HEK293 (cell line): ENCODE measurements around the gene POGLUT2.

ENCODE experiments used
- KLF8 ChIP-seq: fragments of 450-650 bp; formaldehyde crosslinking; IDR thresholded peaks from 2 replicates; pipeline ENCODE4 v1.5.1; 2016; ENCODE audit warnings: missing biosample characterization, missing genetic modification characterization
- MZF1 ChIP-seq: fragments of 450-650 bp; formaldehyde crosslinking; IDR thresholded peaks from 2 replicates; pipeline ENCODE4 v1.5.1; 2017; ENCODE audit warnings: missing biosample characterization, missing genetic modification characterization, borderline replicate concordance
- OSR2 ChIP-seq: fragments of 450-650 bp; formaldehyde crosslinking; IDR thresholded peaks from 2 replicates; pipeline ENCODE4 v1.5.1; 2016; ENCODE audit warnings: missing biosample characterization, missing genetic modification characterization
- PRDM1 ChIP-seq: fragments of 450-650 bp; formaldehyde crosslinking; IDR thresholded peaks from 2 replicates; pipeline ENCODE4; 2016; ENCODE audit warnings: missing biosample characterization, missing genetic modification characterization
- RBAK ChIP-seq: fragments of 450-650 bp; formaldehyde crosslinking; IDR thresholded peaks from 2 replicates; pipeline ENCODE4 v1.5.1; 2016; ENCODE audit warnings: missing biosample characterization, missing genetic modification characterization
- SCRT1 ChIP-seq: fragments of 450-650 bp; formaldehyde crosslinking; IDR thresholded peaks from 2 replicates; pipeline ENCODE4 v1.5.1; 2016; ENCODE audit warnings: missing biosample characterization, missing genetic modification characterization, borderline replicate concordance
- SETDB1 ChIP-seq: IDR thresholded peaks from one replicate; pipeline ENCODE4 v1.6.1; 2017; ENCODE audit warnings: mild to moderate bottlenecking, low read length, moderate library complexity, mixed read lengths; ENCODE audit not compliant: insufficient read length
- WT1 ChIP-seq: fragments of 450-650 bp; formaldehyde crosslinking; IDR thresholded peaks from 2 replicates; pipeline ENCODE4 v1.5.1; 2016; ENCODE audit warnings: missing biosample characterization, missing genetic modification characterization
- ZIC2 ChIP-seq: fragments of 450-650 bp; formaldehyde crosslinking; IDR thresholded peaks from 2 replicates; pipeline ENCODE4 v1.5.1; 2016; ENCODE audit warnings: missing biosample characterization, missing genetic modification characterization
- ZNF146 ChIP-seq: fragments of 450-650 bp; formaldehyde crosslinking; IDR thresholded peaks from 2 replicates; pipeline ENCODE4 v1.5.1; 2016; ENCODE audit warnings: missing biosample characterization, missing genetic modification characterization
- ZNF169 ChIP-seq: fragments of 450-650 bp; formaldehyde crosslinking; IDR thresholded peaks from 2 replicates; pipeline ENCODE4 v1.5.1; 2016; ENCODE audit warnings: missing biosample characterization, missing genetic modification characterization
- ZNF223 ChIP-seq: fragments of 450-650 bp; formaldehyde crosslinking; IDR thresholded peaks from 2 replicates; pipeline ENCODE4 v1.5.1; 2016; ENCODE audit warnings: missing biosample characterization, missing genetic modification characterization
- ZNF274 ChIP-seq, 2 experiments: fragments of 200-500 bp in 1 of 2; fragments of 450-650 bp in 1 of 2; sonication (Bioruptor generic) in 1 of 2; formaldehyde crosslinking in 1 of 2; IDR thresholded peaks; 2 replicates each; pipeline versions ENCODE4 v1.5.1 to v1.6.1; 2014 to 2016; ENCODE audit warnings: borderline replicate concordance in 1 of 2, inconsistent platforms in 1 of 2, low read length in 1 of 2, missing biosample characterization in 1 of 2, missing genetic modification characterization in 1 of 2
- ZNF324 ChIP-seq: fragments of 450-650 bp; formaldehyde crosslinking; IDR thresholded peaks from 2 replicates; pipeline ENCODE4 v1.5.1; 2016; ENCODE audit warnings: missing biosample characterization, missing genetic modification characterization
- ZNF416 ChIP-seq: fragments of 450-650 bp; formaldehyde crosslinking; IDR thresholded peaks from 2 replicates; pipeline ENCODE4 v1.5.1; 2016; ENCODE audit warnings: missing biosample characterization, missing genetic modification characterization
- ZNF501 ChIP-seq: fragments of 450-650 bp; formaldehyde crosslinking; IDR thresholded peaks from 2 replicates; pipeline ENCODE4 v1.5.1; 2016; ENCODE audit warnings: missing biosample characterization, missing genetic modification characterization
- ZNF791 ChIP-seq: fragments of 450-650 bp; formaldehyde crosslinking; IDR thresholded peaks from 2 replicates; pipeline ENCODE4 v1.5.1; 2016; ENCODE audit warnings: missing biosample characterization, missing genetic modification characterization
- ZSCAN23 ChIP-seq: fragments of 450-650 bp; formaldehyde crosslinking; IDR thresholded peaks from 2 replicates; pipeline ENCODE4 v1.5.1; 2016; ENCODE audit warnings: missing biosample characterization, missing genetic modification characterization
- TF ChIP-seq, protein P1 (sequence below): fragments of 450-650 bp; formaldehyde crosslinking; IDR thresholded peaks from 2 replicates; pipeline ENCODE4 v1.5.1; 2016; ENCODE audit warnings: missing biosample characterization, missing genetic modification characterization
- TF ChIP-seq, protein P2 (sequence below): fragments of 450-650 bp; formaldehyde crosslinking; IDR thresholded peaks from 2 replicates; pipeline ENCODE4 v1.5.1; 2017; ENCODE audit warnings: missing biosample characterization, mild to moderate bottlenecking, missing genetic modification characterization, moderate library complexity
- TF ChIP-seq, protein P3 (sequence below): fragments of 450-650 bp; formaldehyde crosslinking; IDR thresholded peaks from 2 replicates; pipeline ENCODE4 v1.5.1; 2017; ENCODE audit warnings: missing biosample characterization, missing genetic modification characterization
- TF ChIP-seq, protein P4 (sequence below): fragments of 450-650 bp; formaldehyde crosslinking; IDR thresholded peaks from 2 replicates; pipeline ENCODE4 v1.5.1; 2016; ENCODE audit warnings: missing biosample characterization, missing genetic modification characterization
- TF ChIP-seq, protein P5 (sequence below): fragments of 450-650 bp; IDR thresholded peaks from 2 replicates; pipeline ENCODE4 v1.5.1; 2018; ENCODE audit warnings: missing biosample characterization, mild to moderate bottlenecking, missing genetic modification characterization
- TF ChIP-seq, protein P6 (sequence below): fragments of 450-650 bp; formaldehyde crosslinking; IDR thresholded peaks from 2 replicates; pipeline ENCODE4 v1.5.1; 2016; ENCODE audit warnings: missing biosample characterization, missing genetic modification characterization
- TF ChIP-seq, protein P7 (sequence below): fragments of 450-650 bp; formaldehyde crosslinking; IDR thresholded peaks from 2 replicates; pipeline ENCODE4 v1.5.1; 2016; ENCODE audit warnings: missing biosample characterization, missing genetic modification characterization
- TF ChIP-seq, protein P8 (sequence below): fragments of 450-650 bp; formaldehyde crosslinking; IDR thresholded peaks from 2 replicates; pipeline ENCODE4 v1.5.1; 2016; ENCODE audit warnings: missing biosample characterization, missing genetic modification characterization

The POGLUT2 gene

DNA sequence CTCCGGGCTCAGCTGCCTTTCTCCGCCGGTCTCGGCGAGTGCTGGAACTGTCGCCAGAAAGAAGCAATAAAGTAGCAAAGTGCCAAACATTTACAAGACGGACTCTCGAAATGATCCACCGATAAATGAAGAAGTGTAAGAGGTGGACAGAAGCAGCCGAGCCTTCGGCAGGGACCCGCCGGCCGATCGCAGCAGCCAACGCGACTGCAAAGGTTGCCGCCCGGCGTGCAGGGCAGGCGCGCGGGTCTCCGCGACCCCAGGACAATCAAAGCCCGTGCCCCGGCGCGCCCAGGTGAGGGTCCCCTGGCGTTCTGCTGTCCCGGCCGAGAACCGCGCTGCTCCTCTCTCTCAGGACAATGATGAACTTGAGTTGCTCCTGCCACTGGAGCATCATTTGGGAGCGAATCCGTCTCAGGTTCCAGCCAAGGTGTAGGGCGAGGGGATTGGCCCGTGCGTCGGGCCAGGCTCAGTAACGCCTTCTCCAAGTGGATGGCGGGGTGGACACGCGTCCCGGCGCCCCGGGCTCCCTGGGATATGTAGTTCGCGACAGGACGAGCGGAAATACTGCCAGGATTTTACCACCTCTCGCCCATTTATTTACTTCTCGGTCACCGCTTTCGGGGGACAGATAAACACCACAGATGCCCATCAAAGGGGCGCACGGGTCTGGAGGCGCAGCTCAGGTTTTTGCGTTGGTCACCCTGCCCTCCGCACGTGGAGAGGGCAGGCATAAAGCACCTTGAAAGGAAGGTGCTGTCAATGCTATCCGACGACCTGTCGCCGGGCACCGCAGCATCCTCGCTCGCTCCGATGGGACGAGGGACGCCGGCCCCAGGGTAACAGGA is at the start of gene POGLUT2, which contains the start of gene BIVM (continued):
- TF ChIP-seq, protein P1, sequence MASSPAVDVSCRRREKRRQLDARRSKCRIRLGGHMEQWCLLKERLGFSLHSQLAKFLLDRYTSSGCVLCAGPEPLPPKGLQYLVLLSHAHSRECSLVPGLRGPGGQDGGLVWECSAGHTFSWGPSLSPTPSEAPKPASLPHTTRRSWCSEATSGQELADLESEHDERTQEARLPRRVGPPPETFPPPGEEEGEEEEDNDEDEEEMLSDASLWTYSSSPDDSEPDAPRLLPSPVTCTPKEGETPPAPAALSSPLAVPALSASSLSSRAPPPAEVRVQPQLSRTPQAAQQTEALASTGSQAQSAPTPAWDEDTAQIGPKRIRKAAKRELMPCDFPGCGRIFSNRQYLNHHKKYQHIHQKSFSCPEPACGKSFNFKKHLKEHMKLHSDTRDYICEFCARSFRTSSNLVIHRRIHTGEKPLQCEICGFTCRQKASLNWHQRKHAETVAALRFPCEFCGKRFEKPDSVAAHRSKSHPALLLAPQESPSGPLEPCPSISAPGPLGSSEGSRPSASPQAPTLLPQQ (tag by site-specific recombination): no peak
- no peak for TF ChIP-seq ZNF169 (tag by site-specific recombination)
- no peak for TF ChIP-seq ZIC2
- no peak for TF ChIP-seq ZNF416 (tag by site-specific recombination)
- no peak for TF ChIP-seq RBAK
- no peak for TF ChIP-seq SCRT1
- no peak for TF ChIP-seq ZNF146 (tag by site-specific recombination)
- TF ChIP-seq, protein P2, sequence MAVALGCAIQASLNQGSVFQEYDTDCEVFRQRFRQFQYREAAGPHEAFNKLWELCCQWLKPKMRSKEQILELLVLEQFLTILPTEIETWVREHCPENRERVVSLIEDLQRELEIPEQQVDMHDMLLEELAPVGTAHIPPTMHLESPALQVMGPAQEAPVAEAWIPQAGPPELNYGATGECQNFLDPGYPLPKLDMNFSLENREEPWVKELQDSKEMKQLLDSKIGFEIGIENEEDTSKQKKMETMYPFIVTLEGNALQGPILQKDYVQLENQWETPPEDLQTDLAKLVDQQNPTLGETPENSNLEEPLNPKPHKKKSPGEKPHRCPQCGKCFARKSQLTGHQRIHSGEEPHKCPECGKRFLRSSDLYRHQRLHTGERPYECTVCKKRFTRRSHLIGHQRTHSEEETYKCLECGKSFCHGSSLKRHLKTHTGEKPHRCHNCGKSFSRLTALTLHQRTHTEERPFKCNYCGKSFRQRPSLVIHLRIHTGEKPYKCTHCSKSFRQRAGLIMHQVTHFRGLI (tag by site-specific recombination): no peak
- no peak for TF ChIP-seq ZNF791 (tag by site-specific recombination)
- TF ChIP-seq OSR2 (tag by site-specific recombination): peak; percentile 65
- no peak for TF ChIP-seq ZSCAN23 (tag by site-specific recombination)
- TF ChIP-seq SETDB1: no peak
- TF ChIP-seq ZNF223 (tag by site-specific recombination): no peak
- TF ChIP-seq, protein P3, sequence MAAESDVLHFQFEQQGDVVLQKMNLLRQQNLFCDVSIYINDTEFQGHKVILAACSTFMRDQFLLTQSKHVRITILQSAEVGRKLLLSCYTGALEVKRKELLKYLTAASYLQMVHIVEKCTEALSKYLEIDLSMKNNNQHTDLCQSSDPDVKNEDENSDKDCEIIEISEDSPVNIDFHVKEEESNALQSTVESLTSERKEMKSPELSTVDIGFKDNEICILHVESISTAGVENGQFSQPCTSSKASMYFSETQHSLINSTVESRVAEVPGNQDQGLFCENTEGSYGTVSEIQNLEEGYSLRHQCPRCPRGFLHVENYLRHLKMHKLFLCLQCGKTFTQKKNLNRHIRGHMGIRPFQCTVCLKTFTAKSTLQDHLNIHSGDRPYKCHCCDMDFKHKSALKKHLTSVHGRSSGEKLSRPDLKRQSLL: 0 out of 2 replicates have a peak, but pooled peaks have one; percentile 15
- TF ChIP-seq, protein P4, sequence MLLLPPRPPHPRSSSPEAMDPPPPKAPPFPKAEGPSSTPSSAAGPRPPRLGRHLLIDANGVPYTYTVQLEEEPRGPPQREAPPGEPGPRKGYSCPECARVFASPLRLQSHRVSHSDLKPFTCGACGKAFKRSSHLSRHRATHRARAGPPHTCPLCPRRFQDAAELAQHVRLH (tag by site-specific recombination): 0 out of 2 replicates have a peak, but pooled peaks have one; percentile 17
- TF ChIP-seq KLF8 (tag by site-specific recombination): no peak
- TF ChIP-seq WT1: no peak
- TF ChIP-seq, protein P5, sequence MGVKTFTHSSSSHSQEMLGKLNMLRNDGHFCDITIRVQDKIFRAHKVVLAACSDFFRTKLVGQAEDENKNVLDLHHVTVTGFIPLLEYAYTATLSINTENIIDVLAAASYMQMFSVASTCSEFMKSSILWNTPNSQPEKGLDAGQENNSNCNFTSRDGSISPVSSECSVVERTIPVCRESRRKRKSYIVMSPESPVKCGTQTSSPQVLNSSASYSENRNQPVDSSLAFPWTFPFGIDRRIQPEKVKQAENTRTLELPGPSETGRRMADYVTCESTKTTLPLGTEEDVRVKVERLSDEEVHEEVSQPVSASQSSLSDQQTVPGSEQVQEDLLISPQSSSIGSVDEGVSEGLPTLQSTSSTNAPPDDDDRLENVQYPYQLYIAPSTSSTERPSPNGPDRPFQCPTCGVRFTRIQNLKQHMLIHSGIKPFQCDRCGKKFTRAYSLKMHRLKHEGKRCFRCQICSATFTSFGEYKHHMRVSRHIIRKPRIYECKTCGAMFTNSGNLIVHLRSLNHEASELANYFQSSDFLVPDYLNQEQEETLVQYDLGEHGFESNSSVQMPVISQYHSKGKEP (tag by site-specific recombination): no peak
- 0 out of 2 replicates have a peak, but pooled peaks have one; percentile 15 for TF ChIP-seq ZNF324 (tag by site-specific recombination)
- no peak for TF ChIP-seq PRDM1 (tag by site-specific recombination)
- TF ChIP-seq, protein P6, sequence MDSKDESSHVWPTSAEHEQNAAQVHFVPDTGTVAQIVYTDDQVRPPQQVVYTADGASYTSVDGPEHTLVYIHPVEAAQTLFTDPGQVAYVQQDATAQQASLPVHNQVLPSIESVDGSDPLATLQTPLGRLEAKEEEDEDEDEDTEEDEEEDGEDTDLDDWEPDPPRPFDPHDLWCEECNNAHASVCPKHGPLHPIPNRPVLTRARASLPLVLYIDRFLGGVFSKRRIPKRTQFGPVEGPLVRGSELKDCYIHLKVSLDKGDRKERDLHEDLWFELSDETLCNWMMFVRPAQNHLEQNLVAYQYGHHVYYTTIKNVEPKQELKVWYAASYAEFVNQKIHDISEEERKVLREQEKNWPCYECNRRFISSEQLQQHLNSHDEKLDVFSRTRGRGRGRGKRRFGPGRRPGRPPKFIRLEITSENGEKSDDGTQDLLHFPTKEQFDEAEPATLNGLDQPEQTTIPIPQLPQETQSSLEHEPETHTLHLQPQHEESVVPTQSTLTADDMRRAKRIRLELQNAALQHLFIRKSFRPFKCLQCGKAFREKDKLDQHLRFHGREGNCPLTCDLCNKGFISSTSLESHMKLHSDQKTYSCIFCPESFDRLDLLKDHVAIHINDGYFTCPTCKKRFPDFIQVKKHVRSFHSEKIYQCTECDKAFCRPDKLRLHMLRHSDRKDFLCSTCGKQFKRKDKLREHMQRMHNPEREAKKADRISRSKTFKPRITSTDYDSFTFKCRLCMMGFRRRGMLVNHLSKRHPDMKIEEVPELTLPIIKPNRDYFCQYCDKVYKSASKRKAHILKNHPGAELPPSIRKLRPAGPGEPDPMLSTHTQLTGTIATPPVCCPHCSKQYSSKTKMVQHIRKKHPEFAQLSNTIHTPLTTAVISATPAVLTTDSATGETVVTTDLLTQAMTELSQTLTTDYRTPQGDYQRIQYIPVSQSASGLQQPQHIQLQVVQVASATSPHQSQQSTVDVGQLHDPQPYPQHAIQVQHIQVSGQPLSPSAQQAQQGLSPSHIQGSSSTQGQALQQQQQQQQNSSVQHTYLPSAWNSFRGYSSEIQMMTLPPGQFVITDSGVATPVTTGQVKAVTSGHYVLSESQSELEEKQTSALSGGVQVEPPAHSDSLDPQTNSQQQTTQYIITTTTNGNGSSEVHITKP: peak; percentile 49
- TF ChIP-seq ZNF274 (IDR thresholded peaks at IDR 0.05; ENCODE audit: low read length): no peak
- TF ChIP-seq ZNF274 (tag by site-specific recombination; IDR thresholded peaks at IDR 0.05; ENCODE audit: borderline replicate concordance): no peak
- TF ChIP-seq, protein P7, sequence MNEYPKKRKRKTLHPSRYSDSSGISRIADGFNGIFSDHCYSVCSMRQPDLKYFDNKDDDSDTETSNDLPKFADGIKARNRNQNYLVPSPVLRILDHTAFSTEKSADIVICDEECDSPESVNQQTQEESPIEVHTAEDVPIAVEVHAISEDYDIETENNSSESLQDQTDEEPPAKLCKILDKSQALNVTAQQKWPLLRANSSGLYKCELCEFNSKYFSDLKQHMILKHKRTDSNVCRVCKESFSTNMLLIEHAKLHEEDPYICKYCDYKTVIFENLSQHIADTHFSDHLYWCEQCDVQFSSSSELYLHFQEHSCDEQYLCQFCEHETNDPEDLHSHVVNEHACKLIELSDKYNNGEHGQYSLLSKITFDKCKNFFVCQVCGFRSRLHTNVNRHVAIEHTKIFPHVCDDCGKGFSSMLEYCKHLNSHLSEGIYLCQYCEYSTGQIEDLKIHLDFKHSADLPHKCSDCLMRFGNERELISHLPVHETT (tag by site-specific recombination): no peak
- TF ChIP-seq ZNF501 (tag by site-specific recombination): peak; percentile 81
- TF ChIP-seq, protein P8, sequence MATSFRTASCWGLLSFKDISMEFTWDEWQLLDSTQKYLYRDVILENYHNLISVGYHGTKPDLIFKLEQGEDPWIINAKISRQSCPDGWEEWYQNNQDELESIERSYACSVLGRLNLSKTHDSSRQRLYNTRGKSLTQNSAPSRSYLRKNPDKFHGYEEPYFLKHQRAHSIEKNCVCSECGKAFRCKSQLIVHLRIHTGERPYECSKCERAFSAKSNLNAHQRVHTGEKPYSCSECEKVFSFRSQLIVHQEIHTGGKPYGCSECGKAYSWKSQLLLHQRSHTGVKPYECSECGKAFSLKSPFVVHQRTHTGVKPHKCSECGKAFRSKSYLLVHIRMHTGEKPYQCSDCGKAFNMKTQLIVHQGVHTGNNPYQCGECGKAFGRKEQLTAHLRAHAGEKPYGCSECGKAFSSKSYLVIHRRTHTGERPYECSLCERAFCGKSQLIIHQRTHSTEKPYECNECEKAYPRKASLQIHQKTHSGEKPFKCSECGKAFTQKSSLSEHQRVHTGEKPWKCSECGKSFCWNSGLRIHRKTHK: no peak
- no peak for TF ChIP-seq MZF1 (tag by site-specific recombination)
